H1 (cell line): ENCODE measurements around the gene ELMOD1.

ENCODE experiments used
- ATF3 ChIP-seq: IDR thresholded peaks from 2 replicates; pipeline ENCODE4 v1.6.1; 2011; ENCODE audit warnings: low read depth, mild to moderate bottlenecking, low read length; ENCODE audit not compliant: insufficient read depth
- CEBPB ChIP-seq: IDR thresholded peaks from 2 replicates; pipeline ENCODE4 v1.6.1; 2012; ENCODE audit warnings: low read depth, low read length
- CTBP2 ChIP-seq: IDR thresholded peaks from 2 replicates; pipeline ENCODE4 v1.7.0; 2011; ENCODE audit warnings: borderline replicate concordance, mild to moderate bottlenecking, moderate library complexity, mixed read lengths, low read length; ENCODE audit not compliant: insufficient read depth, insufficient read length
- KDM1A ChIP-seq: fragments of 200-600, 300-600 bp; sonication (generic); IDR thresholded peaks from 2 replicates; pipeline ENCODE4 v1.7.1; 2016; ENCODE audit warnings: mild to moderate bottlenecking, low read length, borderline replicate concordance
- MAFK ChIP-seq: IDR thresholded peaks from 2 replicates; pipeline ENCODE4 v1.6.1; 2012; ENCODE audit warnings: low read depth, mild to moderate bottlenecking, improper control_type of control experiment, low read length

- TF ChIP-seq ATF3 = no peak
- no peak for TF ChIP-seq MAFK
- no peak for TF ChIP-seq CEBPB
- TF ChIP-seq CTBP2 = no peak
- TF ChIP-seq KDM1A = no peak
Observed at GRCh38 chr11:107702109-107702660, 111.2 kb downstream of the ELMOD1 start.
